Measurements from ENCODE around the gene LPP. TPM values are rescaled to one million over a fixed set of nuclear protein-coding genes. Genes with fewer than 3 reads are reported as not detected.

The LPP gene
- total RNA-seq, 6 experiments from 2014 or later: 84.1 to 121 (median 102) TPM

DNA sequence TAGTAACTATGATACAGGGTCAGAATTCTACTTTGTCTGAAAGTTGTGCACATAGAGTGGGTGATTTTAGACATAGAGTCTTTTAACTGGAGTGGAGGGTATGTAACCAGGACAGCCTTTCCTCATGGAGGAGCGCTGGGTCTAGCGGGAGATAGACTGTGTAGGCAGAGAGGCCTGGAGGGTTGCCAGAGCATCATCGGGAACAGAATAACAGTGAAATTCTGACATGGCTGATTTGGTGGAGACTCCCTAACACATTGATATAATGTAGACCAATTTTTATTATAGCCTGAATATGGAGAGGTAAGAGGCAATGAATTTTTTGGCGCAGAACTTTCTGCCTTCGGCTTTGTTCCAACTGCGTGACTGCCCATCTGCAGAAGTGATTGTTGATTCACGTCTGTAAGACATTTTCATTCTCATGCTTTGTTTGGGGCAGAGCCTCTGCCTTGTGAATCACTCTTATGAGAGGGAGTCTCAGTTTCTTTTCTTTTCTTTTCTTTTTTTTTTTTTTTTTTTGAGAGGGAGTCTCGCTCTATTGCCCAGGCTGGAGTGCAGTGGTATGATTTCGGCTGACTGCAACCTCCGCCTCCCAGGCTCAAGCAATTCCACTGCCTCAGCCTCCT, 16.0 kb downstream of the LPP start:
- peaks cover 44% of the 10 kb centered on the region for H3K4me1 Mint-ChIP-seq (ENCODE audit: low read depth)
- H3K36me3 Mint-ChIP-seq (ENCODE audit: low read depth): peaks cover 6% of the 10 kb centered on the region; the same call in 1 of the 2 replicates
- no peaks in the 10 kb centered on the region for H3K9me3 Mint-ChIP-seq
- H3K27ac Mint-ChIP-seq: no peak overlapping the region
- no peaks in the 10 kb centered on the region; the same call in 1 of the 2 replicates for H3K27me3 Mint-ChIP-seq (ENCODE audit: insufficient read depth)
- H3K4me3 Mint-ChIP-seq: no peak overlapping the region
- DNase-seq: no peak
- TF ChIP-seq, protein P1, sequence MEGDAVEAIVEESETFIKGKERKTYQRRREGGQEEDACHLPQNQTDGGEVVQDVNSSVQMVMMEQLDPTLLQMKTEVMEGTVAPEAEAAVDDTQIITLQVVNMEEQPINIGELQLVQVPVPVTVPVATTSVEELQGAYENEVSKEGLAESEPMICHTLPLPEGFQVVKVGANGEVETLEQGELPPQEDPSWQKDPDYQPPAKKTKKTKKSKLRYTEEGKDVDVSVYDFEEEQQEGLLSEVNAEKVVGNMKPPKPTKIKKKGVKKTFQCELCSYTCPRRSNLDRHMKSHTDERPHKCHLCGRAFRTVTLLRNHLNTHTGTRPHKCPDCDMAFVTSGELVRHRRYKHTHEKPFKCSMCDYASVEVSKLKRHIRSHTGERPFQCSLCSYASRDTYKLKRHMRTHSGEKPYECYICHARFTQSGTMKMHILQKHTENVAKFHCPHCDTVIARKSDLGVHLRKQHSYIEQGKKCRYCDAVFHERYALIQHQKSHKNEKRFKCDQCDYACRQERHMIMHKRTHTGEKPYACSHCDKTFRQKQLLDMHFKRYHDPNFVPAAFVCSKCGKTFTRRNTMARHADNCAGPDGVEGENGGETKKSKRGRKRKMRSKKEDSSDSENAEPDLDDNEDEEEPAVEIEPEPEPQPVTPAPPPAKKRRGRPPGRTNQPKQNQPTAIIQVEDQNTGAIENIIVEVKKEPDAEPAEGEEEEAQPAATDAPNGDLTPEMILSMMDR (IDR thresholded peaks at IDR 0.05): no peak

DNA sequence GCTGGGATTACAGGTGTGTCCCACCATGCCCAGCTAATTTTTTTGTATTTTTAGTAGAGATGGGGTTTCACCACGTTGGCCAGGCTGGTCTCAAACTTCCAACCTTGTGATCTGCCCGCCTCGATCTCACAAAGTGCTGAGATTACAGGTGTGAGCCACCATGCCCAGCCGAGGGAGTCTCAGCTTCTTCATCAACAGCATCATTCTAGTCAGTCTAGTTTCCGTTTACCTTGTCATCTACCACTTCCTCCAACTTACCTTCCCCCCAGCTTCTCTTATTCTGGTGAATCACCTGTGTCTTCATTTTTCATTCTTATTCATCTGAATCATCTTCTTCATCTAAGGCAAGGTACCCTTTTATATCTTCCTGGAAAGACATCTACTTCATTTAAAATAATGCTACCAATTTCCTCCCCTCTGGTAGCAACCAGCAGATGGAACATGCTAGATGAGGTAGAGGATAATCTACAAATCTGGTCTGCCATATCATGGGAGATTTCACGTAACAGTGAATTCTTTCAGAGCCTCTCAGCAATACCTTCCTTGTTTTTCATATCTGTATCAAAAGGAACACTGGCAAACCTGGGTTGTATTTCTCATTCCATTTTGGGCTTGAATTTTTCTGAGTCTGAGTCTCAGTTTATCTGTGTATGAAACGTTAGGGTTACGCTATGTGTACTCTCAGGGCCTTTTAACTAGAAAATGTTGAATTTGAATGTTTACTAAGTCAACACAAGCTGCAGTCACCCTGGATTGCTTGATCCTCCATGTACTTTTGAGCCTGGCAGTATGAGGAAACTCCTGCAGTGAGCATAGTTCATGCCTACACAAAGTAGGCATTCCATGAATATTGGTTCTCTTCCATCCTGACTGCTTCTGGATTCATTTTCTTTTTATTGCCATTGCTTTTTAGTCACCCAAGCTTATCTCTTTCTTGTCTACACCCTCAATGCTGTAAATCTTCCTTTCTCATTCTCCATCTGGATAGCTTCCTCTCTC, 16.8 kb downstream of the LPP start:
- no peak overlapping the region for H3K4me3 Mint-ChIP-seq
- DNase-seq: no peak
- no peaks in the 10 kb centered on the region for H3K9me3 Mint-ChIP-seq
- peaks cover 43% of the 10 kb centered on the region for H3K4me1 Mint-ChIP-seq (ENCODE audit: low read depth)
- TF ChIP-seq, protein P1 (IDR thresholded peaks at IDR 0.05): no peak
- H3K36me3 Mint-ChIP-seq (ENCODE audit: low read depth): peaks cover 11% of the 10 kb centered on the region
- H3K27me3 Mint-ChIP-seq (ENCODE audit: insufficient read depth): no peaks in the 10 kb centered on the region; the same call in 1 of the 2 replicates
- no peak overlapping the region for H3K27ac Mint-ChIP-seq

DNA sequence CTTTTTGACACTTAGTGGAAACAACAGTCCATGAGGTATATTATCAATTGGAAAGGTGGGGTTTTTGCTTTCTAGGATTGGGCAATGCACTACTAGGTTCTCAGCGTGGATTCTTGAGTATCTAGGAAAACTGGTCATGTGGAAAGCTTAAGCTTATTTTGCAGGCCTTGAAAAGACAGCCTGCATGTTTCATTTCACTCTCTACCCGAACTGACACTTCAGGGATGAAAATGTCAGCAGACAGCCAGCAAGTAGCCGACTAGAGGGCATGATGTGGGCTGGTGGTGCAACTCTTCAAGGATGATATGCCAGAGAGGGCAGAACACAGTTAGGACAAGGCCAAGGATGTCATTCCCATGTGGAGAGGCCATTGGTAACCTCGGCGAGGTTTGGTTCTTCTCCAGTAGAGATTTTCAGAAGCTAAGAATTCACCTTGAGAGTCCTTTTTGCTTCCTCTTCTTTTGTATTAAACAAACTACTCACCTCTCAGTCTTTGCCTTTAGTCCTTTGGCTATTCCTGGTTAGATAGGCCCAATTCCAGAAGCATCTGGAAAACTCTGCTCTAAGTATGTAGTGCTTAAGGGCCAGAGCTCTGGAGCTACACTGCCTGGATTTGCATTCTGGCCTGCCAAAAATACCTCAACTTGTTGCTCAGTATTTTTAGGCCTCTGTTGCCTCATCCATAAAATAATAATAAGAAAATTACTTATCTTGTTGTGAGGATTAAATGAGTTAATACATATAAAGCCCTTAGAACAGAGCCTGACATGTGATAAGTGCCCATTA, 17.9 kb downstream of the LPP start:
- no peaks in the 10 kb centered on the region for H3K9me3 Mint-ChIP-seq
- H3K4me3 Mint-ChIP-seq: no peak overlapping the region
- TF ChIP-seq, protein P1 (IDR thresholded peaks at IDR 0.05): no peak
- peaks cover 18% of the 10 kb centered on the region for H3K36me3 Mint-ChIP-seq (ENCODE audit: low read depth)
- DNase-seq: no peak
- no peak overlapping the region; the same call in 1 of the 2 replicates for H3K27ac Mint-ChIP-seq
- peaks cover 43% of the 10 kb centered on the region for H3K4me1 Mint-ChIP-seq (ENCODE audit: low read depth)
- peaks cover 2% of the 10 kb centered on the region; the same call in 1 of the 2 replicates for H3K27me3 Mint-ChIP-seq (ENCODE audit: insufficient read depth)

DNA sequence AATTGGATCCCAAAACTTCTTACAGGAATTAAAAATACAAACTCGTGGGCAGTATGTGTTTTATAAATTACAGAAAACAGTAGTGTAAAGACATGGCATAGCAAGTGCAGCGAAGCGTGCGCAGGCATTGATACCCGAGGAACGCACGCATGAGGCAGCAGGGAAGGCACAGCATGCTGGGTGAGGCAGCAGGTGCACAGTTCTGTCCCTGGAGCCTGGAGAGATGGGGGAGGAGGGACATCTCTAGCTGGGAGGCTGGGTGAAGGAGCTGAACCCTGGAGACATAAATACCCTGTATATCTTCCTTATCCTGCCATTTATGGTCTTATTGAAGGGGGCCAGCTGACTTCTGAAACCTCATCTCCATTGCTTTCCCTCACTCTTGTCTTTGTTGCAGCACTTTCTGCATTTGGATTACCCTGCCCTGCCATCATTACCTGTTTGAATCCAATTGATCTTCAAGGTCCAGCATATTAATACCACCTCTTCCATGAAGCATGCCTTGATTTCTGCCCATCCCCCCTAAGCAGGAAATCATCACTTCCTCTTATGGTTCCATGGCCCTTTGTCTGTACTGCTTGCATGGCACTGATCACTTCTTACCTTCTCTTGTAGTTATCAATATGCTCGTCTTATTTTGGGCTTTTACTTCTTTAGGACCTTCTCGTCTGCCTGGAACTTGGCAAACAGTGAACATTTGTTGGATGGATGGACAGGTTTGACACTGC, 20.5 kb downstream of the LPP start:
- peaks cover 68% of the 10 kb centered on the region for H3K4me1 Mint-ChIP-seq (ENCODE audit: low read depth)
- no peak for DNase-seq
- H3K9me3 Mint-ChIP-seq: no peaks in the 10 kb centered on the region
- no peak overlapping the region for H3K4me3 Mint-ChIP-seq
- H3K27ac Mint-ChIP-seq: no peak overlapping the region
- H3K36me3 Mint-ChIP-seq (ENCODE audit: low read depth): peaks cover 31% of the 10 kb centered on the region
- peaks cover 2% of the 10 kb centered on the region; the same call in 1 of the 2 replicates for H3K27me3 Mint-ChIP-seq (ENCODE audit: insufficient read depth)
- TF ChIP-seq, protein P1 (IDR thresholded peaks at IDR 0.05): no peak

All from HFFc6 (cell line).